ENCODE results near the gene STAM.
"Not testable (repeated sequence)": the region's sequence is repeated elsewhere in the genome, so short reads cannot be mapped to it uniquely, and the experiment has no call there.

Gene STAM

DNA sequence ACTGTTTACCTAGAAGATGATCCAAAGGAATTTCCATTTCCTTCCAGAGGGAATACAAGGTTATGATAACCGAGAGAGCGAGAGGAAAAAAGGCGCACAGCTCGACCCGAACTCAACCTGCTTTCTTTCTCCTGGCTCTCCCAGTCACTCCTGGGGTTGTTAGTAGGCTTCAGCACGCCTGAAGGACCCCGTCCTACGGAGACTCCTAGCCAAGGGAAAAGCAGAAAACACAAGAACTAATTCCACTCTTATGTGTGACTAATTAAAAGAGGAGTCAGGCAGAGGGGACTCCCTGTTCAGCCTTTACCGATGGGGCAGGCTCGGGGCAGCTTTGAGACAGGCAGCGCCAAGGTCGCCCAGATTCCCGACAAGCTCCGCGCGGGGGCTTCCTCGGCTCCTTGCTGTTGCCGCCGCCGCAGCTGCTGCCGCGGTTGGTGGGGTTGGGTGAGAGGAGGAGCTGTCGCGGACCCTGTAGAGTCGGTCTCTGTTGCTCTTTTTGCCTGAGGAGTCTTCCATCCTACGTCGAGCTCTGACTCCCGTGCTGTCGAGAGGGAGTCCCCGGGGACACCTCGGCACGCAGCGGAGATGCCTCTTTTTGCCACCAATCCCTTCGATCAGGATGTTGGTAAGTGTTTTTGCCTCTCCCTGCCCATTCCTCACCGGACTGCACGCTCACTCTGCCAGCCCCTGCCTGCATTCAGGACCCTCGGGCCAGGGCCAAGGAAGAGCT, at the start of gene STAM:
Gene STAM (plus strand): TSS at position 397 of the 730 bp plus-strand sequence. CDS start 189 bp downstream, at position 586.
- DNase-seq = peak; percentile 64 to 98 (median 84)

DNA sequence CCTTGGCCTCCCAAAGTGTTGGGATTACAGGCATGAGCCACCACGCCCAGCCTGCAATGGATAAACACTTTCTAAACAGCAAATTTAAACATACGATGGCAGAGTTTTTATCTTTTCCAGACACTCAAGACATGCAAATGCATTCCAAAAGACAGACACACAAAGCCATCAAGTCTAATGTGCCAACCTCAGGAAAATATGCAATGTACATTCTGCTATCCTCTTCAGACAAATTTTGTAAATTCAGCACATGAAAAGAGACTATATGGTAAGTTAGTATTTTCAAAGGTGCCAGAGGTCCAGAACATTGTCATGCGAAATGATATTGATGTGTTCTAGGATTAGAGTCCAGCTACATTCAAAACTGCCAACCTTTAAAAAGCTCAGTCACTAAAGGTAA, 46.6 kb upstream of the STAM start:
- no peak for DNase-seq

DNA sequence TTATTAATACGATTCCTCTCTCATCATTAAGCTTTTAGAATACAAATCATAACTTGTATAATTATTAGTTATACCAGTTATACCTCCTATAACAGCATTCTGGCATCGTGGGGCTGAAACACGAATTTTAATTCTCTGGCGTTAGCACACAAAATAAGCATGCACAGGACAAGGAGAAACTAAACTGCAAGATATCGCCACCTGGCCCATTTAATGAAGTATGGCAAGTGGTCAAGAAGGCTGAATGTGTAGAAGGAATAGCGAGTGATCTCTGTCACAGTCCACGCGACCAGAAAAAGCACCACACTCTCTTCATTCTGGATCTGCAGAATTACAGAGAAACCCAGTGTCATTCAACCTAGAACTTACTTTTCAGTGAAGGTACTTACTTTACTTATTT, 44.9 kb upstream of the STAM start:
- DNase-seq = no peak

DNA sequence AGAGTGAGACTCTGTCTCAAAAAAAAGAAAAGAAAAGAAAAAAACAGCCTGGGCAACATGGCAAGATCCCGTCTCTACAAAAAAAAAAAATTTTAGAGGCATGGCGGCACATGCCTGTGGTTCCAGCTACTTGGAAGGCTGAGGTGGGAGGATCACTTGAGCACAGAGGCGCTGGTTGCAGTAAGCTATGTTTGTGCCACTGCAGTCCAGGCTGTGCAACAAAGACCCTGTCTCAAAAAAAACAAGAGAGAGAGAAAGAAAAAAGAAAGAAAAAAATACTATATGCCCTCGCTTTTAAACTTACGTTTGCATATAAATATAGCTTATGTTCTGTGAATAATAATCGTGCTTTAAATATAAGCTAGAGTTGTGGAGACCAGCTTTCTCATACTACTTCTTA, 38.0 kb upstream of the STAM start:
- no peak for DNase-seq

DNA sequence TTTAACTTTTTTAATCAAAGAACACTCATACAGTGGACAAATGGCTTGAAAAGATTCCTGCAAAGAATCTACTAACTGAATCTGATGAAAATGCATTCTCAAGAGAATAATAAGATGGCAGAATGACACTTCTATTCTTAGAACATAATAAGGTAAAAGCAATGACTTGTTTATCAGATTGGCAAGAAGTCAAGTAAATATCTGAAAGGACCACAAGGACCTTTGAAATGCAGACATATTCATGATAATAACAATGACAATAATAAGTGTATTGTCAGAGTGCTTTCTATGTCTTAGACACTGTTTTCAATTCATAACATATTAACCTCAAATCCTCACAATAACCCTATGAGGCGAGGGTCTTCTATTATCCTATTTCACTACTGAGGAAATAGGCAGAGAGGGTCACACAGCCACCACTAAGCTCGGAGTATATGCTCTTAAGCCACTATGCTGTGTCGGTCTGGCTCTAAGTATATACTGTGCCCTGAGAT, 37.4 kb upstream of the STAM start:
- no peak for DNase-seq

DNA sequence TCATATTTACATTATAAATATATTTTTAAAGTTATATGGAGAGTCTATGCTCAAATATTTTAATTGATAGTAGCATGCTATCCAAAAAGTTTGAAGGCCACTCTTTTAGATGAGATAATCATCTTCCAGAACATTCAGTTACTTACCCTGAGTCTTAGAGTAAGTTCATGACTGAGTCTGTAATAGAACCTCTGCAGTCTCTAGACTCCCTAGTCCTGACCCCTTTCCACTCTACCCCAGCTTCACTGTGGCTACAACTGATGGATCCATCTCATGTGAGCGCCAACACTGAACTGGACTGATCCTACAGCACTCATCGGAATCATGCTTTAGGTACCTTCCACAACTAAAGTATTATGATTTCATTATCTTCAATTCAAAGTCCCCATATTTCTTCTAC, 36.9 kb upstream of the STAM start:
- DNase-seq = no peak

DNA sequence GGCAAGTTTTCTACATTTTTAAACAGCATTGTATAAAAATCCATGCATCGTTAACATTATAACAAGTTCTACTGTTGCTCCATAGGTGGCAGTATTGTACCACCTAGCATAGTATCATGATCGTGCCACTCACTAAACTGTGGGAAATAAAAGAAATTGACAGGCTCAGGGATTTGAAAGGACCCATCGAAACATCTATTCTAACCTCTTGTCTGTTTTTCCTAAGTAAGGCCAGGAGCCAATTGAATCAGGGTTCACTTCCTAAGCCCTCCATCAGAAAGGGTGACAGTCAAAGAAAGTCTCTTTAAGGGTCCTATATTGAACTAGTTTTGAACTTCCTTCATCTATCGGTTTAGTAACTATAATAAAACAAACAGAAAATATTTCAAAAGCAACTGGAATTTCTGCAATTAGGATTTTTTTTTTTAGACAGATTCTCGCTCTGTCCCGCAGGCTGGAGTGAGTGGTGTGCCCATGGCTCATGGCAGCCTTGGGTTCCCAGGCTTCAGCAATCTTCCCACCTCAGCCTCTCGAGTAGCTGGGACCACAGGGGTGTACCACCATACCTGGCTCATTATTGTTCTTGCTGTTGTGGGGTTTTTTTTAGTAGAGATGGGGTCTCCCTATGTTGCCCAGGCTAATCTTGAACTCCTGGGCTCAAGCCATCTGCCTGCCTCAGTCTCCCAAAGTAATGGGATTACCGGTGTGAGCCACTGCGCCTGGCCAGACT, 36.2 kb upstream of the STAM start:
- DNase-seq = peak in 4 of 51 donors; percentile 2 to 63 (median 13)

DNA sequence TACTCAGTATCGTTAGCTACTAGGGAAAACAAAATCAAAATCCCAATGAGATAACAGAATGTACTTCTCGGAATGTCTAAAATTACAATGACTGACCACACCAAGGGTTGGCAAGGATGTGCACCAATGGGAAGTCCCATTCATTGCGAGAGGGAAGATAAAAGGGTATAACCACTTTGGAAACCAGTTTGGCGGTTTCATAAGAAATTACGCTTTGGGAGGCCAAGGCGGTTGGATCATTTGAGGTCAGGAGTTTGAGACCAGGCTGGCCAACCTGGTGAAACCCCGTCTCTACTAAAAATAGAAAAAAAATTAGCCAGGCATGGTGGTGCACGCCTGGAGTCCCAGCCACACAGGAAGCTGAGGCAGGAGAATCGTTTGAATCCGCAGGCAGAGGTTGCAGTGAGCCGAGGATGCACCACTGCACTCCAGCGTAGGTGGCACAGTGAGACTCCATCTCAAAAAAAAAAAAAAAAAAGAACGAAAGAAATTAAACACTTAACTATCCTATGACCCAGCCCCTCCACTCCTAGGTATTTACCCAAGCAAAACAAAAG, 34.4 kb upstream of the STAM start:
- no peak for DNase-seq

DNA sequence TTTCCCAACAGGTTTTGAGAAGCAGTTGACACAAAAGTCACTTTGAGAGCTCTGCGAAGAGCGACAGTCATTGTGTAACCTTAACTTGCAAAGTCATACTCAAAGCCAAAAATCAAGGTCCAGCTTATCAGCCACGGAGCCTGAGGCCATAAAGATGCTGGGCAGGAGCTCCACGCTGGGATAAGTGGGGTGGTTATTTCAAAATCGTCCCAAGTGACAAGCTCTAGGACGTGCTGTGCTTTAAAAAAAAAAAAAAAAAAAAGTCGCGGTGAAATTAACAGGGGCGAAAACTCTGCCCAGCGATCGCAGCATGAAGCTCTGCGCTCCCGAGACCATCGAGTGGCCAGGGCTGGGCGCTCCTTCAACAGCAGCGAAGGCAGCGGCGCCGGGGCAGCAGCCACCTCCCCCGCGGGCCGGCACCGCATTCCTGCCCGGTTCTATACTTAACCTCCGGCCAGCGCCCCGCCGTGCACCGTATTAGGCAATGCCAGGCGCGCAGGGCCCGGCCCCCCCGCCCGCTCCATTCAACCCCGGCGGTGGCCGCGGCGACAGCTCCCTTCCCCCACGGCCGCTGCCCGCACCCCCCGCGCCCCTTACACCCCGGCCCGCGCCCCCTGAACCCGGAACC, 27.4 kb upstream of the STAM start:
- DNase-seq = peak in 40 of 51 donors; percentile 1 to 65 (median 30)

DNA sequence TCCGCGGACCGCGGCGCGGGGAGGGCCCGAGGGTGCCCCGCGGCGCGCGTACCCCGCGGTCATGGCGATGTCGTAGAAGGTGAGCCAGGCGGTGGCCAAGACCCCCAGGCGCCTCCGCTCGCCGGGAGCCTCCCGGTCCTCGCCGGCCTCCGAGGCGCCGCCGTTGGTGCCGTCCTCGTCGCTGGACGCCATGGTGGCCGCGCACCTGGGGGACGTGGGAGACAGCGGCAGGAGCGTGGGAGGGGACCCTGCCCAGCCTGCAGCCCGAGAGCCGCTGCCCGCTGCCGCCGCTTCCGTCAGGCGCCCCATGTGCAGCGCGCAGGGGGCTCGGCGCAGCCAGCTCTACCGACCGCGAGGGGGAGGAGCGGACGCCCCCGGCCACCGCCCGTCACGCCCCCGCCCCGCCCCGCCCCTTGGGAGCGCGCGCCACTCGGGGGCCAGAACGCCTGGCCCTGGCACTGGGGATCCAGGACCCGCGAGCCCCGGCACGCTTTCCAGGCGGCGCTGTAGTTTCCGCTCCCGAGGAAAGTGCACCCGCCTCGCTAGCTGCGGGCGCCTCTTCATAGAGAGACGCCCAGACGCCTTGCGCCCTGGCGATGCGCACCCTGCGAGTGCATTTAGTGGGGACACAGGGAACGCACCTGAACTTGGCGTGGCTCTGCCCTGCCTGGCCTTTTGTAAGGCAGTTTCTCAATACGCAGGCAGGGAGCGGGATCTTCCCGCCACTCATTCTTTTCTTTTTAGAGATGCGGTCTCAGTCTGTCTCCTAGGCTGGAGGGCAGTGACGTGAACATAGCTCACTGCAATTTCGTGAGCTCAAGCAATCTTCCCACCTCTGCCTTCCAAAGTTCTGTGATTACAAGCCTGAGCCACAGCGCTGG, 26.7 kb upstream of the STAM start, which contains the start of gene HACD1:
Gene HACD1 (minus strand): TSS at position 344 of the 881 bp plus-strand sequence. CDS start 35 bp downstream, at position 309.
- DNase-seq = peak in 47 of 51 donors; percentile 6 to 76 (median 33)

DNA sequence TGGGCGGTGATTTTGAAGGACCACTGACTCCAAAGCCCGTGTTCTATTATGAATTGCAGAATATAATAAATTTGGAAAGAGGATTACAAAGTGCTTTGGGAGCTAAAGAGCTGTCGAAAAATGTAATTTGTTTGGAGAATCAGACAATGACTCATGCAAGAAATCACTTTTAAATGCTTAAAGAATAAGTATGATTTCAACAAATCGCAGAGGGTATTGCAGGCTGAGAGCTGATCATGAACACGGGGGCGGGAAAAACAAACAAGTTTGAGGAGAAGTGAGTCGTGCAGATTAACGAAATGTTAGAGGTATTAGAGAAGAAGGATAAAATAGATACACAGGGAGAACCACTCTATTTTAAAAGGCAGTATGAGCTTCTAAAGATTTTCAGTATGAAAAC, 21.9 kb upstream of the STAM start:
- DNase-seq = no peak

DNA sequence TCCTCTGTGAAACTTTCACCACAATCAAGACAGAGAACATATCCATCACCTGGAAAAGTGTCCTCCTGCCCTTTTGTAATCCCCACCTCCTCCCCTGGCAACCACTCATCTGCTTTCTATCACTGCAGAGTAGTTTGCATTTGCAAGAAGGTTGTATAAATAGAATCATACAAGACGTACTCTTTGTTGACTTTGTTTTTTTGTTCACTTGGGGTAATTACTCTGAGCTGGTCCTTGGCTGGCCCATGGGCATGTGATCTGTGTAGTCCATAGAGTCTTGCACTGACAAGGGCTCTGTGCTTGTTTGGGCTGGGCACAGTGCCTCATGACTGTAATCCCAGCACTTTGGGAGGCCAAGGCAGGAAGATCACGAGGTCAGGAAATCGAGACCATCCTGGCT, 19.0 kb upstream of the STAM start:
- no peak for DNase-seq

DNA sequence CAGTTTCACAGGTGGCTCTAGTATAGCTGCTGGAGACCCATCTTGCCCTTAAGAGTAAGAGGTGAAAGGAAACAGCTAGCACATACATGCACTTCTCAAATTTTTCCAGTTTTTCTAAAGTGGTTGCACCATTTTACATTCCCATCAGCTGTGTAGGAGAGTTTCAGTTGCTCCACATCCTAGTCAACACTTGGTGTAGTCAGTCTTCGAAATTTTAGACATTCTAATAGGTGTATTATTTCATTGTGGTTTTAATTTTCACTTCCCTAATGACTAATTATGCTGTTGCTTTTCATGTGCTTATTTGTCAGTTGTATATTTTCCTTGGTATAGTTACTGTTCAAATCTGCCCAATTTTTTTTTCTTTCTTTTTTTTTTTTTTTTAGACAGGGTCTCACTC, 17.3 kb upstream of the STAM start:
- no peak for DNase-seq

DNA sequence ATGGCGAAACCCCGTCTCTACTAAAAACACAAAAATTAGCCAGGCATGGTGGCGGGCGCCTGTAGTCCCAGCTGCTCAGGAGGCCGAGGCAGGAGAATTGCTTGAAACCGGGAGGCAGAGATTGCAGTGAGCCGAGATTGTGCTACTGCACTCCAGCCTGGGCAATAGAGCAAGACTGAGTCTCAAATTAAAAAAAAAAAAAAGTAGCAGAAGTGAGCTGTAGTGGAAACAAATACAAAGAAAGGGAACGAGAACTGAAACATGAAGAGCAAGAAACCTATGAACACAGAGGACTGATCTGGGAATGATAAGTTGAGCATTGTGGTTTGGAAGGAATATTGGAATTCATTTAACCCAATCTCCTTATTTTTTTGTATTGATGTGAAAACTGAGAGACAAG, 11.4 kb upstream of the STAM start:
- not testable (repeated sequence) for DNase-seq

DNA sequence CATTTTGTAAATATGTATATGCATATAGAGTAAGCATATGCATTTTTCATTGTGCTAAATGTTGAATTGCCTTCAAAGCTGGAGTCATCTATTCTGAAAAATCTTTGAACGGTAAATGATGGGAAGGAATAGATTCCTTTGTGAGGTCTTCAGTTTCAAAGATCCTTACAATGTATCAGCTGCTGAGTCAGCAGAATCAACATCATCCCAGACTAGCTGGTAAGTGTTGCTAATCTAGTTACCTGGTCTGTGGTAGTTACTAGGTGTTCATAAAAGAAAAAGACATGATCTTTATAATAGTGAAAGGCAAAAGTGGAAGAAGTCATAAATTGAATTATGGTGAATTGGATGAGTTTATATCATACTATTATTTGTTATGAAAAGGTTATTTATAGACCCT, 10.6 kb upstream of the STAM start:
- no peak for DNase-seq

DNA sequence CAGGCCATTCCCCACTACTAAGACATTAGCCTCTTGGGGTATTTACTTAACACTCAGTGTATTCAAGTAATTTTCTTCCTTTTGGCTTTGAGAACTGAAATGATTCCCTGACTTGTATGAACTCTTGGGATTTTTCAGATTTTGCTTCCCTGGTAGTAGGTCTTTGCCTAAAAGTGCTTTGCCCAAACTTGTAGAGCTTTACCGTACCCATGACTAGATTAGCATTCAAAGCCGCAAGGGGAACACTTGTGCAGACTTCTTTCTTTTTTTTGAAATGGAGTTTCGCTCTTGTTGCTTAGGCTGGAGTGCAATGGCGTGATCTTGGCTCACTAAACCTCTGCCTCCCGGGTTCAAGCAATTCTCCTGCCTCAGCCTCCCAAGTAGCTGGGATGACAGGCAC, 6.1 kb upstream of the STAM start:
- DNase-seq = no peak

DNA sequence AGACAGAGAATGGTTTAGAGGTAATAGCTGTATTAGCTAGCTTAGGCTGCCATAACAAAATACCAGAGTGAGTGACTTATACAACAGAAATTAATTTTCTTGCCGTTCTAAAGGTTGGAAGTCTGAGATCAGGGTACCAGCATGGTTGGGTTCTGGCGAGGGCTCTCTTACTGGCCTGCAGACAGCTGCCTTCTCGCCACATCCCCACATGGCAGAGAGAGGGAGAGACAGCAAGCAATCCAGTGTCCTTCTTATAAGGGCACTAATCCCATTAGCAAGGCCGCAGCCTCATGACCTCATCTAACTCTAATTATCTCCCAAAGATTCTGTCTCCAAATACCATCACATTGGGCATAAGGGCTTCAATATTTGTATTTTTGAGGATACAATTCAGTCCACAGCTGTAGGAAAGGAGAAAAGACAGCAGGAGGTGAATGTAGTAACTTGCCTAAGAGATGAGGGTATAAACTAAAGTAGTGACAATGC, 3.6 kb upstream of the STAM start:
- DNase-seq = no peak

DNA sequence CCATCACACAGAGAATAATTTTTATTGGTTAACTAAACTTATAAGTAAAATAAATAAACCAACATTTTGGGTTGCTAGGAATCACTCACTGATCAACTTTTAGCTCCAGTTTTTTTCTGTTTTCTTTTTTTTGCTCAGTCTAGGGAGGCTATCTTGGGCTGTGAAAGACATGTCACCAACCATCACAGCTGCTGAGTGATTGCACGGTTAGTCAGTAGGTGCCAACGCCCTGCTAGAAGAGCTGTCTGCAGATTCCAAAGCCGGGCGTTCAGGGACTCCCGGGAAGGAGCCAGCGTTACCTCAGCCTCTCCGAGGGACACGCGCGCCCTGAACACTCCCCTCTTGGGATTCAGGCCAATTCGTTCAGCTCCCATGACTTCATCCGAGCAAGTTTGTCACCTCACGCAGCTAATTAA, 604 bp upstream of the STAM start:
- DNase-seq = peak in 27 of 51 donors; percentile 22 to 88 (median 61)

DNA sequence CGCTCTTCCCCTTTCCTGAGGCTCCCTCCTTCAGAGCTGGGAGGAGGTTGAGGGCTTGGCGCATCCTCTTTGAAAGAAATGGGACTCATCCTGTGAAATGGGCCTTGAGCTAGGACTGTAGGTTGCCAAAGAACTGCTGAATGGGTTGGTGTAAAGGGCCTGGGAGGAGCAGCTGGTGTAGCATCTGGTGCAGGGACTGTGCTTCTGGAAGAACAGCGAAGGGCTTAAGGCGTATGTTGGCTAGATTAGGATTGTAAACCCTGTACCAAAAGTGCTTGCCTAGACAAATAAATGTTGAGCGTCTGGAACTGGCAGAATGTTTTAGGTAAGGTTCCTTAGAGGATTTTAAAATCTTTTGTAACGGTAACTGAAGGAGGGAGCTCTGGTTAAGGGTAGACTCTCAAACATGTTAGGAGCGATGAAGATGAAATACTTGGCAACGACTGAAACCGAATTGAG, 563 bp downstream of the STAM start:
- DNase-seq = no peak

DNA sequence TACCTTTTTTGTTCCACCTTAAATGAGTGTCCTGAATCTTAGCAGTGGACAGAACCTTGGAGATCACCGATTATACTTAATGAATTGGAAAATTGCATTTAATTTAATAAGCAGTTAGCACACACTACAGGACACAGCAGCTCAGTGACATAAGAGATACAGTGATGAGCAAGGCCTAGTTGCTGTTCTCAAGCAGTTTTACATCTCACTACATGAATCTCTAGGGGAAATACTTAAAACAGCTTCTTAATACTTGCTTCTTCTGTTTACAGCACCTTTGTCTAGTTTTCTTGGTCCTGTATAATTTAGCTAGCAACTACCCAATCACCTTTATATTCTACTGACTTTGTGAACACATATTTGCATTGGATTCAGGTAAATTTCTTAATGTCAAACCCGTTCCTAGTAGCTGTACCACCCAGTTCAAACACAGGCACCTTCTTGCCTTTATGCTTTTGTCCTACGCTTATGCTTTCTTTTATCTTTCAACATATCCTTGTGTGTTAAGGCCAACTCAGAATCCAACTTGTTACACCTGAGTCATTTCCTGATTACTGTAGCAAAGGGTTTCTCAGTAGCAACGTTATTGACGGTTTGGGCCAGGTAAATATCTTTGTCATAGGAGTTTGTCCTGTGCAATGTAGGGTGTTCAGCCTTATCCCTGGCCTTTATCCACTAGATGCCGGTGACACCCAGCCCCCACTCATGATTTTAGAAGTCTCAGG, 1.8 kb downstream of the STAM start:
- DNase-seq = no peak
